HCT116 (cell line): Measurements from ENCODE around the gene SNCAIP. TPM values are rescaled to one million over a fixed set of nuclear protein-coding genes. Genes with fewer than 3 reads are reported as not detected.

Experiments used
- ATAC-seq: fragments of 200-7000 bp; cut with Tn5 transposase; 2 replicates; pipeline ENCODE4 v1.9.1; 2020; ENCODE audit warnings: mild to moderate bottlenecking, moderate library complexity
- BruUV-seq: library from RNA; stranded (reverse); fragments of 400-500 nt; replicated peaks from 2 replicates; lab custom pipeline; 2021; lab: Mats Ljungman, UMichigan
- CTCF ChIA-PET: fragments of 300-600 bp; sonication (Branson Sonifier 250); formaldehyde crosslinking; loops from one replicate; lab custom pipeline; 2021; ENCODE audit warnings: antibody characterized with exemption; lab: Charles Lee
- POLR2A ChIA-PET: fragments of 300-600, 350-600 bp; sonication (Branson Sonifier 250); formaldehyde crosslinking; loops from one replicate; lab custom pipeline; 2021; ENCODE audit warnings: antibody characterized with exemption; lab: Charles Lee
- RAD21 ChIA-PET, 2 experiments: fragments of 300-600 bp; sonication (Branson Sonifier 250); formaldehyde crosslinking; loops; one replicate each; lab custom pipeline; 2023; ENCODE audit warnings: low total read pairs in 2 of 2; ENCODE audit not compliant: uncharacterized antibody in 2 of 2, unreplicated experiment in 2 of 2, low non-redundant PET in 1 of 2; lab: Charles Lee
- DNase-seq: peaks from one replicate; pipeline ENCODE4 v3.0.0-alpha.2; 2010; ENCODE audit warnings: low read depth, low spot score
- H2AFZ ChIP-seq: fragments of 200-600 bp; shearing (Covaris generic), sonication (generic); 2 replicates; pipeline ENCODE4 v1.6.1; 2017; ENCODE audit warnings: low read depth, mixed run types, mixed read lengths, antibody characterized with exemption, low read length; ENCODE audit not compliant: poor library complexity, severe bottlenecking
- H3K27ac ChIP-seq: 2 replicates; pipeline ENCODE4 v1.5.1; 2012; ENCODE audit warnings: low read depth, low read length
- H3K27me3 ChIP-seq: fragments of 200-600 bp; sonication (generic); 2 replicates; pipeline ENCODE4 v1.6.1; 2016; ENCODE audit warnings: mixed run types, low read length, mixed read lengths; ENCODE audit not compliant: insufficient read depth
- H3K36me3 ChIP-seq, 2 experiments: fragments of 200-500 bp in 1 of 2; fragments of 200-600 bp in 1 of 2; sonication (Bioruptor generic) in 1 of 2; sonication (generic) in 1 of 2; 2 replicates each; pipeline versions ENCODE4 v1.5.1 to v1.6.1; 2014 to 2016; ENCODE audit warnings: low read length in 2 of 2, inconsistent platforms in 1 of 2, mixed read lengths in 1 of 2, mixed run types in 1 of 2; ENCODE audit not compliant: insufficient read depth in 2 of 2, control insufficient read depth in 1 of 2
- H3K4me1 ChIP-seq, 2 experiments: fragments of 200-600 bp in 1 of 2; sonication (generic) in 1 of 2; 2 replicates each; pipeline versions ENCODE4 v1.5.1 to v1.6.1; 2012 to 2017; ENCODE audit warnings: low read length in 2 of 2, inconsistent platforms in 1 of 2, mild to moderate bottlenecking in 1 of 2, mixed read lengths in 1 of 2, mixed run types in 1 of 2, moderate library complexity in 1 of 2; ENCODE audit not compliant: insufficient read depth in 2 of 2, control insufficient read depth in 1 of 2
- H3K4me2 ChIP-seq: fragments of 200-600 bp; sonication (generic); 2 replicates; pipeline ENCODE4 v1.6.1; 2017; ENCODE audit warnings: mixed run types, low read length, mixed read lengths
- H3K4me3 ChIP-seq, 2 experiments: fragments of 200-600 bp in 1 of 2; sonication (generic) in 1 of 2; replicated peaks in 1 of 2; 2 replicates each; pipeline ENCODE4 v1.5.1; 2011 to 2016; ENCODE audit warnings: low read length in 2 of 2, control low read depth in 1 of 2, low read depth in 1 of 2, mild to moderate bottlenecking in 1 of 2, mixed read lengths in 1 of 2, mixed run types in 1 of 2
- H3K79me2 ChIP-seq: fragments of 200-600 bp; sonication (generic); 2 replicates; pipeline ENCODE4 v1.6.1; 2017; ENCODE audit warnings: mild to moderate bottlenecking, mixed run types, low read length, moderate library complexity, mixed read lengths; ENCODE audit not compliant: insufficient read depth
- H3K9ac ChIP-seq: fragments of 200-600 bp; sonication (generic); 2 replicates; pipeline ENCODE4 v1.6.1; 2016; ENCODE audit warnings: low read length, mixed read lengths
- H3K9me2 ChIP-seq: fragments of 200-600 bp; sonication (generic), shearing (Covaris generic); 2 replicates; pipeline ENCODE4 v1.6.1; 2017; ENCODE audit warnings: mixed run types, mild to moderate bottlenecking, moderate library complexity; ENCODE audit not compliant: insufficient read depth
- H3K9me3 ChIP-seq, 2 experiments: fragments of 200-500 bp in 1 of 2; fragments of 200-600 bp in 1 of 2; sonication (Bioruptor generic) in 1 of 2; sonication (generic) in 1 of 2; 2 replicates each; pipeline ENCODE4 v1.6.1; 2014 to 2017; ENCODE audit warnings: low read length in 2 of 2, mixed read lengths in 2 of 2, inconsistent platforms in 1 of 2, low read depth in 1 of 2, mild to moderate bottlenecking in 1 of 2, mixed run types in 1 of 2, moderate library complexity in 1 of 2; ENCODE audit not compliant: control insufficient read depth in 1 of 2, insufficient read depth in 1 of 2
- H4K20me1 ChIP-seq: fragments of 200-600 bp; sonication (generic), shearing (Covaris generic); 2 replicates; pipeline ENCODE4 v1.6.1; 2017; ENCODE audit warnings: mixed run types, mild to moderate bottlenecking, moderate library complexity; ENCODE audit not compliant: insufficient read depth
- CBX3 ChIP-seq: IDR thresholded peaks from 2 replicates; pipeline ENCODE4 v1.6.1; 2012; ENCODE audit warnings: low read depth
- ELF1 ChIP-seq: IDR thresholded peaks from 2 replicates; pipeline ENCODE4 v1.6.1; 2012; ENCODE audit warnings: low read depth, borderline replicate concordance
- EZH2phosphoT487 ChIP-seq: fragments of 200-600 bp; IDR thresholded peaks from 2 replicates; pipeline ENCODE4 v1.6.1; 2018; ENCODE audit warnings: antibody characterized with exemption, borderline replicate concordance
- FOSL1 ChIP-seq: IDR thresholded peaks from 2 replicates; pipeline ENCODE4 v1.6.1; 2012; ENCODE audit warnings: low read depth
- POLR2AphosphoS5 ChIP-seq: IDR thresholded peaks from 2 replicates; pipeline ENCODE4 v1.6.1; 2011; ENCODE audit warnings: mild to moderate bottlenecking, low read depth, low read length, moderate library complexity
- RAD21 ChIP-seq: IDR thresholded peaks from 2 replicates; pipeline ENCODE4 v1.6.1; 2012; ENCODE audit warnings: low read depth, mild to moderate bottlenecking
- SIN3A ChIP-seq: IDR thresholded peaks from 2 replicates; pipeline ENCODE4 v1.6.1; 2012; ENCODE audit warnings: low read depth
- SP1 ChIP-seq: IDR thresholded peaks from 2 replicates; pipeline ENCODE4 v1.6.1; 2012; ENCODE audit warnings: low read depth
- SRF ChIP-seq: IDR thresholded peaks from 2 replicates; pipeline ENCODE4 v1.6.1; 2012; ENCODE audit warnings: low read depth
- YY1 ChIP-seq: IDR thresholded peaks from 2 replicates; pipeline ENCODE4 v1.6.1; 2011; ENCODE audit warnings: low read length, low read depth, moderate library complexity, mild to moderate bottlenecking; ENCODE audit not compliant: insufficient replicate concordance; ENCODE audit errors: extremely low read depth
- ZFX ChIP-seq: fragments of 450-650 bp; IDR thresholded peaks from 2 replicates; pipeline ENCODE4 v1.6.1; 2017
- intact Hi-C: fragments of 100-400 bp; cut with micrococcal nuclease; formaldehyde crosslinking; loops from 2 replicates; pipeline ENCODE4 v1.10.0; 2022
- total RNA-seq: library from RNA; stranded (reverse); gene quantifications from one replicate; pipeline ENCODE4 v1.2.1, GENCODE V29; 2021; ENCODE audit not compliant: unreplicated experiment
- TF ChIP-seq, protein P1 (sequence below): IDR thresholded peaks from 2 replicates; pipeline ENCODE4 v1.6.1; 2011; ENCODE audit warnings: mild to moderate bottlenecking, low read length, moderate library complexity; ENCODE audit not compliant: insufficient replicate concordance; ENCODE audit errors: extremely low read depth
- TF ChIP-seq, protein P2 (sequence below), 3 experiments: fragments of 200-600 bp in 1 of 3; sonication (generic) in 1 of 3; IDR thresholded peaks in 2 of 3; conservative IDR thresholded peaks in 1 of 3; 2 replicates each; pipeline ENCODE4 v1.5.1; 2012 to 2017; ENCODE audit warnings: low read depth in 2 of 3, low read length in 2 of 3, antibody characterized with exemption in 1 of 3, borderline replicate concordance in 1 of 3, control low read depth in 1 of 3, mild to moderate bottlenecking in 1 of 3, mixed read lengths in 1 of 3, mixed run types in 1 of 3, moderate library complexity in 1 of 3; ENCODE audit not compliant: insufficient read depth in 1 of 3
- TF ChIP-seq, protein P3 (sequence below): IDR thresholded peaks from 2 replicates; pipeline ENCODE4 v1.6.1; 2012
- TF ChIP-seq, protein P4 (sequence below): IDR thresholded peaks from 2 replicates; pipeline ENCODE4 v1.6.1; 2012

SNCAIP gene
- total RNA-seq, 1 experiment from 2014 or later: not detected

- TF ChIP-seq, protein P1, sequence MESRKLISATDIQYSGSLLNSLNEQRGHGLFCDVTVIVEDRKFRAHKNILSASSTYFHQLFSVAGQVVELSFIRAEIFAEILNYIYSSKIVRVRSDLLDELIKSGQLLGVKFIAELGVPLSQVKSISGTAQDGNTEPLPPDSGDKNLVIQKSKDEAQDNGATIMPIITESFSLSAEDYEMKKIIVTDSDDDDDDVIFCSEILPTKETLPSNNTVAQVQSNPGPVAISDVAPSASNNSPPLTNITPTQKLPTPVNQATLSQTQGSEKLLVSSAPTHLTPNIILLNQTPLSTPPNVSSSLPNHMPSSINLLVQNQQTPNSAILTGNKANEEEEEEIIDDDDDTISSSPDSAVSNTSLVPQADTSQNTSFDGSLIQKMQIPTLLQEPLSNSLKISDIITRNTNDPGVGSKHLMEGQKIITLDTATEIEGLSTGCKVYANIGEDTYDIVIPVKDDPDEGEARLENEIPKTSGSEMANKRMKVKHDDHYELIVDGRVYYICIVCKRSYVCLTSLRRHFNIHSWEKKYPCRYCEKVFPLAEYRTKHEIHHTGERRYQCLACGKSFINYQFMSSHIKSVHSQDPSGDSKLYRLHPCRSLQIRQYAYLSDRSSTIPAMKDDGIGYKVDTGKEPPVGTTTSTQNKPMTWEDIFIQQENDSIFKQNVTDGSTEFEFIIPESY: no peak
- no peak for TF ChIP-seq EZH2phosphoT487
These were observed 30.2 kb downstream of the SNCAIP start (continued) for GRCh38 chr5:122342256-122342655.

- H3K4me2 ChIP-seq: no peak overlapping the region
- ChIA-PET RAD21 (no interaction called here), POLR2A (no interaction called here), CTCF (no interaction called here)
- H4K20me1 ChIP-seq: no peaks in the 10 kb centered on the region
- no peaks in the 10 kb centered on the region for H3K9me3 ChIP-seq
- DNase-seq (no peak), ATAC-seq (no peak)
- H3K4me3 ChIP-seq: no peak overlapping the region
- no peaks in the 10 kb centered on the region for H3K79me2 ChIP-seq
- no peaks in the 10 kb centered on the region for H3K9me2 ChIP-seq
- no peak overlapping the region for H2AFZ ChIP-seq
- intact Hi-C loops: no loop called here
- no peak for TF ChIP-seq RAD21
- no peak for TF ChIP-seq SIN3A
- no peaks in the 10 kb centered on the region for H3K4me1 ChIP-seq
- no peaks in the 10 kb centered on the region for H3K36me3 ChIP-seq
- H3K27me3 ChIP-seq: no peaks in the 10 kb centered on the region
- no TSS peak for BruUV-seq
- H3K27ac ChIP-seq: no peak overlapping the region
- H3K9ac ChIP-seq: no peak overlapping the region
These were observed 35.0 kb downstream of the SNCAIP start for GRCh38 chr5:122346897-122347581.

GRCh38 chr5:122350496-122350895, 38.5 kb downstream of the SNCAIP start:
- POLR2A ChIA-PET: no interaction called here
- ATAC-seq (no peak), DNase-seq (no peak)
- CTCF ChIA-PET: no interaction called here
- Histone ChIP-seq H3K79me2 (no peaks in the 10 kb centered on the region), H3K4me2 (no peak overlapping the region), H3K9me3 (no peaks in the 10 kb centered on the region), H4K20me1 (no peaks in the 10 kb centered on the region), H3K4me1 (no peaks in the 10 kb centered on the region), H2AFZ (no peak overlapping the region), H3K9ac (no peak overlapping the region), H3K27me3 (no peaks in the 10 kb centered on the region), H3K27ac (no peak overlapping the region), H3K9me2 (no peaks in the 10 kb centered on the region), H3K36me3 (no peaks in the 10 kb centered on the region), H3K4me3 (no peak overlapping the region)
- intact Hi-C loops: no loop called here
- no TSS peak for BruUV-seq
- RAD21 ChIA-PET: no interaction called here
- TF ChIP-seq YY1: no peak
- no peak for TF ChIP-seq ELF1
- no peak for TF ChIP-seq CBX3
- TF ChIP-seq POLR2AphosphoS5: no peak
- no peak for TF ChIP-seq ZFX
- TF ChIP-seq, protein P2, sequence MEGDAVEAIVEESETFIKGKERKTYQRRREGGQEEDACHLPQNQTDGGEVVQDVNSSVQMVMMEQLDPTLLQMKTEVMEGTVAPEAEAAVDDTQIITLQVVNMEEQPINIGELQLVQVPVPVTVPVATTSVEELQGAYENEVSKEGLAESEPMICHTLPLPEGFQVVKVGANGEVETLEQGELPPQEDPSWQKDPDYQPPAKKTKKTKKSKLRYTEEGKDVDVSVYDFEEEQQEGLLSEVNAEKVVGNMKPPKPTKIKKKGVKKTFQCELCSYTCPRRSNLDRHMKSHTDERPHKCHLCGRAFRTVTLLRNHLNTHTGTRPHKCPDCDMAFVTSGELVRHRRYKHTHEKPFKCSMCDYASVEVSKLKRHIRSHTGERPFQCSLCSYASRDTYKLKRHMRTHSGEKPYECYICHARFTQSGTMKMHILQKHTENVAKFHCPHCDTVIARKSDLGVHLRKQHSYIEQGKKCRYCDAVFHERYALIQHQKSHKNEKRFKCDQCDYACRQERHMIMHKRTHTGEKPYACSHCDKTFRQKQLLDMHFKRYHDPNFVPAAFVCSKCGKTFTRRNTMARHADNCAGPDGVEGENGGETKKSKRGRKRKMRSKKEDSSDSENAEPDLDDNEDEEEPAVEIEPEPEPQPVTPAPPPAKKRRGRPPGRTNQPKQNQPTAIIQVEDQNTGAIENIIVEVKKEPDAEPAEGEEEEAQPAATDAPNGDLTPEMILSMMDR (IDR thresholded peaks at IDR 0.05 in 2 of 3, conservative IDR thresholded peaks at IDR 0.05 in 1 of 3; ENCODE audit: borderline replicate concordance in 1 of 3, insufficient read depth in 1 of 3, low read depth in 2 of 3, low read length in 2 of 3): no peak
- no peak for TF ChIP-seq FOSL1
- TF ChIP-seq, protein P3, sequence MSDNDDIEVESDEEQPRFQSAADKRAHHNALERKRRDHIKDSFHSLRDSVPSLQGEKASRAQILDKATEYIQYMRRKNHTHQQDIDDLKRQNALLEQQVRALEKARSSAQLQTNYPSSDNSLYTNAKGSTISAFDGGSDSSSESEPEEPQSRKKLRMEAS: no peak
- no peak for TF ChIP-seq SRF
- TF ChIP-seq, protein P4, sequence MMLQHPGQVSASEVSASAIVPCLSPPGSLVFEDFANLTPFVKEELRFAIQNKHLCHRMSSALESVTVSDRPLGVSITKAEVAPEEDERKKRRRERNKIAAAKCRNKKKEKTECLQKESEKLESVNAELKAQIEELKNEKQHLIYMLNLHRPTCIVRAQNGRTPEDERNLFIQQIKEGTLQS: no peak
- no peak for TF ChIP-seq SP1
- no peak for TF ChIP-seq SIN3A
